A549 (cell line): ENCODE results near the gene PGLYRP2. TPM values are rescaled to one million over a fixed set of nuclear protein-coding genes. Genes with fewer than 3 reads are reported as not detected.
"Not testable (repeated sequence)": the region's sequence is repeated elsewhere in the genome, so short reads cannot be mapped to it uniquely, and the experiment has no call there.

ENCODE experiments used
- ATAC-seq, 2 experiments: fragments of 200-7000 bp in 1 of 2; fragments of >200 bp in 1 of 2; cut with Nextera tagmentation in 1 of 2; cut with Tn5 transposase in 1 of 2; 3 replicates each; pipeline versions ENCODE4 v1.8.0 to v1.9.1; 2018 to 2020; ENCODE audit warnings: mild to moderate bottlenecking in 1 of 2, moderate library complexity in 1 of 2
- CTCF ChIA-PET: fragments of 300-600 bp; sonication (Branson Sonifier 250); formaldehyde crosslinking; extraction: SDS; loops from one replicate; lab custom pipeline; 2021; ENCODE audit warnings: antibody characterized with exemption, inconsistent platforms; lab: Yijun Ruan, JAX
- POLR2A ChIA-PET: fragments of 350-600 bp; formaldehyde crosslinking; extraction: SDS; loops from one replicate; lab custom pipeline; 2021; ENCODE audit warnings: antibody characterized with exemption, inconsistent platforms; lab: Yijun Ruan, JAX
- DNase-seq, 2 experiments: peaks; one replicate each; pipeline versions ENCODE4 v3.0.0 to v3.0.0-alpha.2; 2011 to 2016; ENCODE audit warnings: low read depth in 1 of 2, low spot score in 1 of 2
- FAIRE-seq: peaks from 2 replicates; lab custom pipeline; 2011; peaks lifted over from hg19 to GRCh38; lab: Jason Lieb, UNC
- H3K27ac ChIP-seq, 2 experiments: fragments of >200 bp; sonication (Bioruptor Twin); formaldehyde crosslinking; 3 replicates each; pipeline ENCODE4 v1.5.1; 2016 to 2017
- H3K4me1 ChIP-seq: fragments of >200 bp; sonication (Bioruptor Twin); formaldehyde crosslinking; 3 replicates; pipeline ENCODE4 v1.6.1; 2016
- H3K4me2 ChIP-seq: fragments of >200 bp; sonication (Bioruptor Twin); formaldehyde crosslinking; 3 replicates; pipeline ENCODE4 v1.6.1; 2016
- H3K4me3 ChIP-seq: fragments of >200 bp; sonication (Bioruptor Twin); formaldehyde crosslinking; 3 replicates; pipeline ENCODE4 v1.5.1; 2016
- H3K9me3 ChIP-seq: fragments of >200 bp; sonication (Bioruptor Twin); formaldehyde crosslinking; 3 replicates; pipeline ENCODE4 v1.6.1; 2016
- ATOH8 ChIP-seq: fragments of 250-450 bp; sonication (Bioruptor Pico); IDR thresholded peaks from 2 replicates; pipeline ENCODE4 v1.5.0; 2020; ENCODE audit warnings: low read depth, mild to moderate bottlenecking, moderate library complexity
- BCL3 ChIP-seq: fragments of >200 bp; sonication (Bioruptor Twin); formaldehyde crosslinking; IDR thresholded peaks from 3 replicates; pipeline ENCODE4 v1.6.1; 2016
- CBX2 ChIP-seq: fragments of 200-600 bp; sonication (generic); IDR thresholded peaks from 2 replicates; pipeline ENCODE4 v1.6.1; 2016; ENCODE audit warnings: low read depth, mild to moderate bottlenecking, borderline replicate concordance
- CHD4 ChIP-seq: fragments of 200-600 bp; sonication (generic); IDR thresholded peaks from 2 replicates; pipeline ENCODE4 v1.6.1; 2016; ENCODE audit warnings: antibody characterized with exemption, mild to moderate bottlenecking, borderline replicate concordance
- CTCF ChIP-seq: fragments of >200 bp; sonication (Bioruptor Twin); formaldehyde crosslinking; IDR thresholded peaks from 3 replicates; pipeline ENCODE4 v1.5.1; 2016
- EHMT2 ChIP-seq: fragments of 200-600 bp; sonication (generic); IDR thresholded peaks from 2 replicates; pipeline ENCODE4 v1.6.1; 2016; ENCODE audit warnings: antibody characterized with exemption, low read depth, mild to moderate bottlenecking, moderate library complexity
- ESRRA ChIP-seq: fragments of 150-350 bp; IDR thresholded peaks from 2 replicates; pipeline ENCODE4 v1.6.1; 2014; ENCODE audit warnings: mild to moderate bottlenecking, low read length, borderline replicate concordance
- FOSL2 ChIP-seq, 2 experiments: fragments of 450-650 bp in 1 of 2; fragments of >200 bp in 1 of 2; sonication (Bioruptor Twin) in 1 of 2; formaldehyde crosslinking; IDR thresholded peaks; 2 replicates each; pipeline versions ENCODE4 v1.5.0 to v1.6.1; 2016 to 2020; ENCODE audit warnings: mild to moderate bottlenecking in 1 of 2, moderate library complexity in 1 of 2
- FOXS1 ChIP-seq: fragments of 250-450 bp; sonication (Bioruptor Pico); IDR thresholded peaks from 2 replicates; pipeline ENCODE4 v1.5.0; 2020; ENCODE audit warnings: mild to moderate bottlenecking, moderate library complexity
- GATA3 ChIP-seq: IDR thresholded peaks from 2 replicates; pipeline ENCODE4 v1.6.1; 2012; ENCODE audit warnings: borderline replicate concordance
- HOXB13 ChIP-seq: fragments of 250-450 bp; sonication (Bioruptor Pico); IDR thresholded peaks from 2 replicates; pipeline ENCODE4 v1.5.0; 2020; ENCODE audit warnings: low read depth, mild to moderate bottlenecking, moderate library complexity
- JUN ChIP-seq, 2 experiments: fragments of >200 bp; sonication (Bioruptor Twin); formaldehyde crosslinking; IDR thresholded peaks; 2 replicates in 1 of 2; 3 replicates in 1 of 2; pipeline ENCODE4 v1.6.1; 2016 to 2017
- MAX ChIP-seq: IDR thresholded peaks from 2 replicates; pipeline ENCODE4 v1.6.1; 2012
- NPAS2 ChIP-seq: fragments of 250-450 bp; sonication (Bioruptor Pico); IDR thresholded peaks from 2 replicates; pipeline ENCODE4 v1.8.0; 2022; ENCODE audit warnings: mild to moderate bottlenecking, moderate library complexity, borderline replicate concordance
- NR3C1 ChIP-seq: fragments of >200 bp; sonication (Bioruptor Twin); formaldehyde crosslinking; IDR thresholded peaks from 3 replicates; pipeline ENCODE4 v1.6.1; 2017
- RCOR1 ChIP-seq: fragments of 150-350 bp; IDR thresholded peaks from 2 replicates; pipeline ENCODE4 v1.6.1; 2014; ENCODE audit warnings: antibody characterized with exemption, low read length, low read depth
- REST ChIP-seq: fragments of 200-600 bp; sonication (generic); IDR thresholded peaks from 2 replicates; pipeline ENCODE4 v1.6.1; 2016; ENCODE audit warnings: antibody characterized with exemption, mild to moderate bottlenecking, moderate library complexity
- SREBF2 ChIP-seq: fragments of 450-650 bp; IDR thresholded peaks from 2 replicates; pipeline ENCODE4 v1.6.1; 2014; ENCODE audit warnings: mild to moderate bottlenecking, moderate library complexity
- USF2 ChIP-seq: fragments of 450-650 bp; IDR thresholded peaks from 2 replicates; pipeline ENCODE4 v1.6.1; 2014; ENCODE audit warnings: antibody characterized with exemption
- ZSCAN20 ChIP-seq: fragments of 250-450 bp; sonication (Bioruptor Pico); IDR thresholded peaks from 2 replicates; pipeline ENCODE4 v1.8.0; 2022; ENCODE audit warnings: mild to moderate bottlenecking, moderate library complexity
- WGBS: methylation state at CpG from one replicate; pipeline ENCODE4 v1.1.6; 2017; ENCODE audit errors: missing lambda C conversion rate; 5-methylcytosine and 5-hydroxymethylcytosine counted together
- polyA plus RNA-seq, 4 experiments: library from polyadenylated mRNA; depleted of rRNA in 3 of 4; stranded (reverse); fragments of >200 nt; fragmentation: RNase III in 1 of 4; extraction: RNeasy Plus Mini Kit Qiagen cat#74134 plus additional on column Dnase treatment in 1 of 4; gene quantifications; 2 replicates in 3 of 4; 3 replicates in 1 of 4; pipeline ENCODE4 v1.2.3, GENCODE V29; 2011 to 2017

The PGLYRP2 gene
- polyA plus RNA-seq, 2 of the 4 experiments (the other 2 are of a cell fraction), result not detected

- H3K9me3 ChIP-seq, result no peaks in the 10 kb centered on the region
- TF ChIP-seq CBX2, result no peak
- TF ChIP-seq EHMT2, result no peak
- no peak for TF ChIP-seq RCOR1
- no peak for TF ChIP-seq BCL3
- no peak for TF ChIP-seq MAX
- TF ChIP-seq CTCF, result no peak
- no peak for TF ChIP-seq REST
- no peak for TF ChIP-seq USF2
- TF ChIP-seq SREBF2, result no peak
- TF ChIP-seq NR3C1, result no peak
- TF ChIP-seq ATOH8 (CRISPR knock-in tag), result no peak
- TF ChIP-seq ESRRA, result no peak
- TF ChIP-seq GATA3, result no peak
- no peak for TF ChIP-seq FOSL2 (IDR thresholded peaks at IDR 0.05)
- no peak for TF ChIP-seq FOSL2 (CRISPR knock-in tag; IDR thresholded peaks at IDR 0.05)
- no peak for TF ChIP-seq FOXS1 (CRISPR knock-in tag)
- no peak for TF ChIP-seq NPAS2 (CRISPR knock-in tag)
- TF ChIP-seq ZSCAN20, result no peak
- no peak for TF ChIP-seq HOXB13 (CRISPR knock-in tag)
- TF ChIP-seq JUN (IDR thresholded peaks at IDR 0.05), result no peak
- TF ChIP-seq CHD4, result no peak
- 29% methylated on average over 4 of the region's 4 CpGs for WGBS
- ChIA-PET CTCF (no interaction called here), POLR2A (no interaction called here)
- H3K27ac ChIP-seq, result no peak overlapping the region
- no peak overlapping the region for H3K4me3 ChIP-seq
- FAIRE-seq, result no peak
- no peaks in the 10 kb centered on the region for H3K4me1 ChIP-seq
- no peak for DNase-seq
- ATAC-seq, result no peak
- H3K4me2 ChIP-seq, result no peak overlapping the region
Measured at GRCh38 chr19:15487038-15487437, 7.7 kb upstream of the PGLYRP2 start.

GRCh38 chr19:15485768-15486167 is 6.5 kb upstream of the PGLYRP2 start:
- H3K4me2 ChIP-seq, H3K4me3 ChIP-seq, POLR2A ChIA-PET, H3K27ac ChIP-seq, DNase-seq, ATAC-seq, CTCF ChIA-PET, H3K9me3 ChIP-seq, H3K4me1 ChIP-seq, FAIRE-seq: not testable (repeated sequence)
- WGBS, result 87% methylated on average over 5 of the region's 5 CpGs

- CTCF ChIA-PET, result interaction anchor here (0.9 to 1.5 kb wide), 3 partner anchors 13 to 75 kb away, joined by 3 to 4 read pairs (median 4); no protein-coding TSS in a partner anchor
- DNase-seq, result not testable (repeated sequence)
- 73% methylated on average over 7 of the region's 7 CpGs for WGBS
Measured at GRCh38 chr19:15480996-15481395, 1.7 kb upstream of the PGLYRP2 start.

More at GRCh38 chr19:15480996-15481395, 1.7 kb upstream of the PGLYRP2 start:
- H3K4me3 ChIP-seq, POLR2A ChIA-PET, H3K4me2 ChIP-seq, H3K27ac ChIP-seq, H3K4me1 ChIP-seq, H3K9me3 ChIP-seq, FAIRE-seq, ATAC-seq: not testable (repeated sequence)
